ENCODE results near the gene TMX1. TPM values are rescaled to one million over a fixed set of nuclear protein-coding genes. Genes with fewer than 3 reads are reported as not detected.

Gene TMX1
- total and polyA plus RNA-seq, 2 experiments from 2014 or later: 61.5 to 126 TPM

- H3K36me3 Mint-ChIP-seq (ENCODE audit: low read depth): peaks cover 9% of the 10 kb centered on the region; the same call in 2 of the 3 replicates
- H3K4me1 ChIP-seq (ENCODE audit: insufficient read depth): peaks cover 8% of the 10 kb centered on the region
- no peak overlapping the region for H3K27ac ChIP-seq (ENCODE audit: low read depth)
- H3K4me3 ChIP-seq: no peak overlapping the region
- H3K36me3 ChIP-seq (ENCODE audit: insufficient read depth): peaks cover 5% of the 10 kb centered on the region; the same call in 1 of the 2 replicates
- no peaks in the 10 kb centered on the region for H3K27me3 ChIP-seq (ENCODE audit: insufficient read depth)
- H3F3A ChIP-seq (replicated peaks; ENCODE audit: low read depth): no peaks in the 10 kb centered on the region
- no peaks in the 10 kb centered on the region for H3K27me3 Mint-ChIP-seq (ENCODE audit: insufficient read depth, low read depth, poor library complexity)
- H4K20me1 ChIP-seq (replicated peaks; ENCODE audit: insufficient read depth): 0 out of 2 replicates have a peak, but pooled peaks cover 4% of the 10 kb centered on the region
- H3K4me2 ChIP-seq: no peak overlapping the region
- H3K79me2 ChIP-seq (replicated peaks; ENCODE audit: insufficient read depth): no peaks in the 10 kb centered on the region
- DNase-seq (ENCODE audit: low spot score) (no peak), ATAC-seq (no peak)
- H3K4me1 Mint-ChIP-seq: peaks cover 22% of the 10 kb centered on the region
- no peaks in the 10 kb centered on the region for H3K9me2 ChIP-seq (ENCODE audit: insufficient read depth)
- H3K4me3 Mint-ChIP-seq: no peak overlapping the region
- H3K27ac Mint-ChIP-seq: no peak overlapping the region
- H3K9me3 Mint-ChIP-seq: no peaks in the 10 kb centered on the region
- no peak overlapping the region for H2AFZ ChIP-seq
- TF ChIP-seq CREB1 (CRISPR knock-in tag; IDR thresholded peaks at IDR 0.05; ENCODE audit: low read depth) (no peak), NANOG (IDR thresholded peaks at IDR 0.05; ENCODE audit: borderline replicate concordance) (no peak), JUNB (IDR thresholded peaks at IDR 0.05; ENCODE audit: unreplicated experiment) (no peak), ZNF114 (CRISPR knock-in tag; IDR thresholded peaks at IDR 0.05) (no peak), STAT1 (IDR thresholded peaks at IDR 0.05; ENCODE audit: unreplicated experiment) (no peak), REST (IDR thresholded peaks at IDR 0.05; ENCODE audit: unreplicated experiment) (no peak), ZNF331 (CRISPR knock-in tag; IDR thresholded peaks at IDR 0.05; ENCODE audit: low read depth) (no peak), CTCF (conservative IDR thresholded peaks at IDR 0.05; ENCODE audit: low read depth in 2 of 2) (no peak), ETS1 (IDR thresholded peaks at IDR 0.05) (no peak), EZH2phosphoT487 (IDR thresholded peaks at IDR 0.05; ENCODE audit: unreplicated experiment) (no peak), ZNF462 (CRISPR knock-in tag; IDR thresholded peaks at IDR 0.05) (no peak), EZH2 (IDR thresholded peaks at IDR 0.05; ENCODE audit: low read depth, unreplicated experiment) (no peak), POLR2AphosphoS5 (IDR thresholded peaks at IDR 0.05; ENCODE audit: low read depth) (no peak)
These were observed 37.8 kb downstream of the TMX1 start for GRCh38 chr14:51277753-51278415.

Measured in GM23338 (cell line).